ENCODE results near the gene UPK3A. TPM values are rescaled to one million over a fixed set of nuclear protein-coding genes. Genes with fewer than 3 reads are reported as not detected.
"Not testable (repeated sequence)": the region's sequence is repeated elsewhere in the genome, so short reads cannot be mapped to it uniquely, and the experiment has no call there.

Gene UPK3A
- total RNA-seq, 4 donors from 2014 or later: not detected

- TF ChIP-seq POLR2A (IDR thresholded peaks at IDR 0.05) (no peak), CTCF (IDR thresholded peaks at IDR 0.05) (no peak)
- no peaks in the 10 kb centered on the region for H3K27me3 ChIP-seq
- H3K36me3 ChIP-seq: no peaks in the 10 kb centered on the region
- intact Hi-C loops (cut with DNase I; ENCODE audit: low total_unique reads): no loop called here
- DNase-seq: no peak
- H3K4me1 ChIP-seq: no peaks in the 10 kb centered on the region
- H3K27ac ChIP-seq: no peak overlapping the region
- no peak overlapping the region for H3K4me3 ChIP-seq
- no peaks in the 10 kb centered on the region for H3K9me3 ChIP-seq
Observed at GRCh38 chr22:45259754-45260394, 24.9 kb upstream of the UPK3A start.

- H3K4me1 ChIP-seq; H3K27ac ChIP-seq; H3K4me3 ChIP-seq; DNase-seq; H3K9me3 ChIP-seq; intact Hi-C loops (cut with DNase I; ENCODE audit: low total_unique reads); H3K27me3 ChIP-seq; H3K36me3 ChIP-seq: not testable (repeated sequence)
Observed at GRCh38 chr22:45260395-45260759, 24.4 kb upstream of the UPK3A start.

- H3K4me3 ChIP-seq: no peak overlapping the region
- TF ChIP-seq POLR2A (IDR thresholded peaks at IDR 0.05): no peak
- TF ChIP-seq CTCF (IDR thresholded peaks at IDR 0.05): no peak
- no peaks in the 10 kb centered on the region for H3K27me3 ChIP-seq
- H3K4me1 ChIP-seq: no peaks in the 10 kb centered on the region
- intact Hi-C loops (cut with DNase I; ENCODE audit: low total_unique reads): no loop called here
- DNase-seq: no peak
- no peaks in the 10 kb centered on the region for H3K36me3 ChIP-seq
- H3K27ac ChIP-seq: no peak overlapping the region
- H3K9me3 ChIP-seq: no peaks in the 10 kb centered on the region
Observed at GRCh38 chr22:45261407-45262088, 23.2 kb upstream of the UPK3A start.

GRCh38 chr22:45262195-45262930, 22.4 kb upstream of the UPK3A start:
- Histone ChIP-seq H3K4me1 (no peaks in the 10 kb centered on the region), H3K4me3 (no peak overlapping the region), H3K36me3 (no peaks in the 10 kb centered on the region), H3K9me3 (no peaks in the 10 kb centered on the region), H3K27me3 (no peaks in the 10 kb centered on the region), H3K27ac (no peak overlapping the region)
- no peak for DNase-seq
- TF ChIP-seq CTCF (IDR thresholded peaks at IDR 0.05): no peak
- TF ChIP-seq POLR2A (IDR thresholded peaks at IDR 0.05): no peak
- intact Hi-C loops (cut with DNase I; ENCODE audit: low total_unique reads): no loop called here

- H3K36me3 ChIP-seq: no peaks in the 10 kb centered on the region
- no peak for DNase-seq
- no peak for TF ChIP-seq CTCF (IDR thresholded peaks at IDR 0.05)
- no peak for TF ChIP-seq POLR2A (IDR thresholded peaks at IDR 0.05)
- no peaks in the 10 kb centered on the region for H3K27me3 ChIP-seq
- no peaks in the 10 kb centered on the region for H3K9me3 ChIP-seq
- H3K27ac ChIP-seq: no peak overlapping the region
- H3K4me1 ChIP-seq: no peaks in the 10 kb centered on the region
- intact Hi-C loops (cut with DNase I; ENCODE audit: low total_unique reads): no loop called here
- H3K4me3 ChIP-seq: no peak overlapping the region
Observed at GRCh38 chr22:45262931-45263462, 21.8 kb upstream of the UPK3A start.
